IPS-18c (cell line): ENCODE results near the gene IL10RA.

Source experiments
- H3K4me3 ChIP-seq: 2 replicates; pipeline ENCODE4 v1.7.0; 2013; ENCODE audit warnings: low read depth, mild to moderate bottlenecking, low read length, moderate library complexity; ENCODE audit not compliant: insufficient read depth
- H3K9me3 ChIP-seq: one replicate; pipeline ENCODE4 v1.6.1; 2013; ENCODE audit warnings: mild to moderate bottlenecking, low read length, moderate library complexity; ENCODE audit not compliant: control insufficient read depth, insufficient read depth

IL10RA gene

DNA sequence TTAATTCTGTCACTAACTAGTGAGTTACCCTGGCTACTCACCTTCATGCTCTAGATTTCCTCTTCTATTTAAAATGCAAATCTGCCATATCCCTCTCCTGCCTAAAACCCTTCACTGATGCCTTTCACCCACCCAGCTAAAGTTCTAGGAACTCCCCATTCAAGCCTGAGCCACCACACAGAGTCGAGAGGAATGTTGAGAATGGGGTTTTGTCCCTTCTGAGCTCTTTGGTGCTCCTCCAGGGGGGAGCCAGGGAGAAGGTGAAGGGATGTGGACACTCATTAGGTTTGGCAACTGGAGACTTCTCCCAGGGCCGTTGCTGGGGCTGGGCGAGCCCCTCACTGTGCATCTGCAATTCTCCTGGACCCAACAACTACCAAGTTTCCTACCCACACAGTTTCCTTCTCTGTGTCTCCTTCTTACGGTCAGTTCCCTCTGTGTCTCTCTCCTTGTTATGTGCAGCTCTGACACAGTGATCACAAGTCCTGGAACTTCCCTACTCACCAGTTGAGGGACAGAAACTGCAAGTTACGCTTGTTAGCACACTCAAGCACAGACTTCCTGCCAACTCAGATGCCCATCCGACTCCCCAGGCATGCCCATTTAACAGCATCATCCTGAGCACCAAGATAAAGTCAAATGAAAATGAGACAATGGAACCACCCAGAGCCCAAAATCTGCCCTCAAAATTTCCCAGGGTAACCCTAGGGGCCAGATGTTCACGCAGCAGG is 6.5 kb upstream of the IL10RA start:
- no peak overlapping the region for H3K4me3 ChIP-seq
- H3K9me3 ChIP-seq = no peaks in the 10 kb centered on the region

DNA sequence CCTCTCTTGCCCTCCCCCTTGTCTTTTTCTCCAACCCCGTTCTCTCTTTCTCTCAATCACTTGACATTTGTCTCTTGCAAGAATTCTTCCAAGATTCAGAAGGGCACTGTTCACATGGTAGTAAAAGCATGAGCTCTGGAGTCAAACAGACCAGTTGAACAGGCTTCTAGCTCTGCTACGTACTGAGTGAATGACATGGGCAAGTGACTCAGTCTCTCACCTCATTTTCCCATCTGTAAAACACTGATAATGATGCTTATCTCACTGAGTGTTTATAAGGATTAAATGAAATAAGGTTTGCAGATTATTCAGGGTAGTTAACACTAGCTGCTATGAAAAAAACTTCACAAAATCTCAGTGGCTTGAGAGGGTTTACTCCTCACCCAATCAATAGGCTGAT is 5.9 kb upstream of the IL10RA start:
- no peaks in the 10 kb centered on the region for H3K9me3 ChIP-seq
- no peak overlapping the region for H3K4me3 ChIP-seq

DNA sequence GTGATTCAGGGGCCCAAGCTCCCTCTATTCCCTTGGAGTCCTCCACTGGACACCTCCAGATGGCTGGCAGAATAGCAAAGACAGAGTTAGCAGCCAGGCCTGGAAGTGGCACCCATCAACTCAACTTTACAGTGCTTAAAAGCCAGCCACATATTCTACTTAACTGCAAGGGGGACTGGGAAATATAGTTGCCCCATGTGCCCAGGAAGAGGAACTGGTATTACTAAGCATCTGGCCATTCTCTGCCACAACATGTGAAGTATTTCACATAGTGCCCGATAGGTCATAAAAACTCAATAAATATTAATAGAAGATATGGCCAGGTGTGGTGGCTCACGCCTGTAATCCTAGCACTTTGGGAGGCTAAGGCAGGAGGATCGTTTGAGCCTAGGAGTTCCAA is 5.5 kb upstream of the IL10RA start:
- H3K4me3 ChIP-seq = no peak overlapping the region
- no peaks in the 10 kb centered on the region for H3K9me3 ChIP-seq

DNA sequence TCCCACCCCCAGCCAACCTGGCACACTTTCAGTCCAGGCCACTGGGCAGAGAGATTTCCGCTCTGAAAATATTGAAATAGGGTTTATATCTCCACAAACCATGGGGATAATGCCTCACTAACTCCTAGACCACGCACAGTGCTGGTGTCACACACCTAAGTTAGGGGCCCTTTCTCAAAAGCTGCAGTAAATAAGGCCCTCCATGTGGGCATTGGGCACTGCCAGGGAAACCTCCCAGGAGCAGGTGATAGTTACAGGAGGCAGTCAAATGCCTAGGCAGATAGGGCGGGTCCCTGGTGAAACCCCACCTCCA is 3.1 kb upstream of the IL10RA start:
- H3K9me3 ChIP-seq = no peaks in the 10 kb centered on the region
- no peak overlapping the region for H3K4me3 ChIP-seq

DNA sequence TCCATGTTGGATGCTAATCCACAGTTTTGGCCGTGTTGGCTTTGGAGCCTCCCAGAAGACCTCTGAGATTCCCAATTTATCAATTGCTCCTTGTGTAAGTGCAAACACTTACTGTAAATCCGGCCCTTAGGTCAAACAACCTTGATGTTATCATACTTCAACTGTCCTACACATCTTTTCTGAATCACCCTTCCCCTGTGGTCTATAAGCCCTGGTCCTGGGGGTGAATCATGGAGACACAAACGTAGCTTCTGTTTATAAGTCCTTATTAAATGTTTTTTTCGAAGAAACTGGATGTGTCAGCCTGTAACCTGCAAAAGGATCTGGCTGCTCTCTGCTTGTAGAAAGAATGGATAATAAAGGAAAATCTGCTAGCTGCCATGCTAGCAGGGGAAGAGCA is 1.7 kb upstream of the IL10RA start:
- Histone ChIP-seq H3K4me3 (no peak overlapping the region), H3K9me3 (no peaks in the 10 kb centered on the region)

DNA sequence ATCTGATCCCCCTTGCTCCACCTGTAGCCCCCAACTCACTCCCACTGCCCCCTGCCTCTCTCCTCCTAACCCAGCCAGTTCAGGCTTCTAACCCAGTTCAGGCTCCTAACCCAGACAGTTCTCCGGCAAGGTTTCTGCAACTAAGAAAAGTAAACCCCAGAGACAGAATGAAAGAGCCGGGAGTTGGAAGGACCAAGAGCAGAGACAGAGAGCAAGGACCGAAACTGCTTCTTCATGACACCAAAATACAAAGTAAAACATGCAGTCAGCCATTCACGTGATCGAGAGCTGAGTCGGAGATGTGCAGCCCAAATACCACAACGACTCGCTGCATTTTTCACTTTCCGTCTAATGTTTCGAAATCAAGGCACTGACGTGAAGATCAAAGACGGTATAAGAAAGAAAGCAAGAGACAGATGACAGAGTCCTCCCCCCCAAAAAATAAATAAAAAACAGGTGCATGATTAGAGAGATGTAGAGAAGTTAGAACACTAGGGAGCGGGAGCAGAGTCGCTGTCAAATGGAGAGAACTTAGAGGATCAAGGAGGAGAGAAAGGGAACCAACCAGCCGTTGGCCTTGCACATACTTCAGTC is 884 bp downstream of the IL10RA start:
- Histone ChIP-seq H3K4me3 (no peak overlapping the region), H3K9me3 (no peaks in the 10 kb centered on the region)

DNA sequence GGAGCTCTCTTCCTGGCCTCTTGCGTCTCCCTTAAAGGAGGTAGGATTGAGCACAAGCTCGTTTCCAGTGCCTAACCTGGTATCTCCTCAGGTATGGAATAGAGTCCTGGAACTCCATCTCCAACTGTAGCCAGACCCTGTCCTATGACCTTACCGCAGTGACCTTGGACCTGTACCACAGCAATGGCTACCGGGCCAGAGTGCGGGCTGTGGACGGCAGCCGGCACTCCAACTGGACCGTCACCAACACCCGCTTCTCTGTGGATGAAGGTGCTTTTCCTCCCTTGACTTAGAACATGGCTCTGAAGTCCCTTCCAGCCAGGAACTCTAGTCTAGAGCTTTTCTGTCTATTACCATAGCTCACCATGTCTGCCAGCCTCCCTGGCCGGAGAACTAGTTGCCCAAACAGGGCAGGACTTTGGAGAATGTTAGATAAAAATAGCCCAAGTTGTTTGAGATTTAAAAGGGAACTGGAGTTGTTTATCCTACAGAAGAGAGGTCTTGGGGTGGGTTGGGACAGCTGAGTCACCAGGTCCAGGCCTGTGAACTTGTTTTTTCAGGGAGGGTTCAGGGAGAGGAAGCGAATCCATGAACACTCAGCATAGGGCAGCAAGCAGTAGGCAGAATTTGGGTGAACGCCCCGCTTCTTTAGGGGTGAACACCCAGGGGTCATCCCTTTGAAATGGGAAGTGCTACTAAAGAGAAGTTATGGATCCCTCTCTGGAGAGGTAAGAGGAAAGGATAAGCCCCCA is 3.3 kb downstream of the IL10RA start:
- Histone ChIP-seq H3K9me3 (no peaks in the 10 kb centered on the region), H3K4me3 (no peak overlapping the region)

DNA sequence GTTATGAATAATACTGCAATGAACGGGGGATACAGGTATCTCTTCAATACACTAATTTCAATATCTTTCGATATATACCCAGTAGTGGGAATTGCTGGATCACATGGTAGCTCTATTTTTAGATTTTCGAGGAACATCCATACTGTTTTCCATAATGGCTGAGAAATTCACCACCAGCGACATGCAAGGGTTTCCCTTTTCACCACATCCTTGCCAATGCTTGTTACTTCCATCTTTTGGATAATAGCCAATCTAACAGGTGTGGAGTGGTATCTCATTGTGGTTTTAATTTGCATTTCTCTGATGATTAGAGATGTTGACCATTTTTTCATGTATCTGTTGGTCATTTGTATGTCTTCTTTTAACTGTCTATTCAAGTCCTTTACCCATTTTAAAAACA is 5.9 kb downstream of the IL10RA start:
- H3K9me3 ChIP-seq = no peaks in the 10 kb centered on the region
- no peak overlapping the region for H3K4me3 ChIP-seq

DNA sequence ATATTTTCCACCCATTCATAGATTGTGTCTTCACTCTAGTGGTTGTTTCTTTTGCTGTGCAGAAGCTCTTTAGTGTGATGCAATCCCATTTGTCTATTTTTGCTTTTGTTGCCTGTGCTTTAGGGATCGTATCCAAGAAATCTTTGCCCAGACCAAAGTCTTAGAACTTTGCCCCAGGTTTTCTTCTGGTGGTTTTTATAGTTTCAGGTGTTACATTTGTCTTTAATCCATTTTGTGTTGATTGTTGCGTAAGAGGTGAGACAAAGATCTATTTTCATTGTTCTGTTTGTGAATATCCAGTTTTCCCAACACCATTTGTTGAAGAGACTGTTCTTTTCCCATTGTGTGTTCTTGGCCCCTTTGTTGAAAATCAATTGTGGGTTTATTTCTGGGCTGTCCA is 6.4 kb downstream of the IL10RA start:
- H3K4me3 ChIP-seq = no peak overlapping the region
- H3K9me3 ChIP-seq = no peaks in the 10 kb centered on the region

DNA sequence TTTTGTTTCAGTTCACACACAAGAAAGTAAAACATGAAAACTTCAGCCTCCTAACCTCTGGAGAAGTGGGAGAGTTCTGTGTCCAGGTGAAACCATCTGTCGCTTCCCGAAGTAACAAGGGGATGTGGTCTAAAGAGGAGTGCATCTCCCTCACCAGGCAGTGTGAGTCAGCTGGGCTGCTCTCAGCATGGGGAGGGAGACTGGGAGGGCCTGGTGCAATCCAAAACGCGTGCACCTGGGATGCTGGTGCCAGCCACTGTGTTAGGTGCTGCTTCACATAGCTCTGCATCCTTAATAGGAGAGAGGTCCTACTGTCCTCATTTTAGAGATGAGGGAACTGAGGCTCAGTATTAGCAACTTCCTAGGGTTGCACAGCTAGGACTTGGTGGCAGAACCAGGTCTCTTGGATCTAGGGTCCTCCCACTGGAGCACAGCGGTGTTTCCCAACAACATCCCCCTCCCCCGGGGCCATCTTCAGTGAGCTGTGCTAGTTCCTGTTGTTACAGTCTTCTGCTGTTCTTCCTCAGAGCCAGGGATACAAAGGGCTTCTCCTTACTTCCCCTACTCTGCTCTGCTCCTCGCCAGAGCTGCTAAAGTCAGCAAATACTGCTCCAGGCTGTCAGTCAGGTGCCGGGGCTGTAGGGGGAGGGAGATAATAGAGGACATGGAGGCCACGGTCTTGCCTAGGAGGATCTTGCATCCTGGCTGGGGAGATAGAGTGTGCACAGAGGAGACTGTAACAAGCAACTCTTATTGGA is 8.0 kb downstream of the IL10RA start:
- Histone ChIP-seq H3K4me3 (no peak overlapping the region), H3K9me3 (no peaks in the 10 kb centered on the region)

DNA sequence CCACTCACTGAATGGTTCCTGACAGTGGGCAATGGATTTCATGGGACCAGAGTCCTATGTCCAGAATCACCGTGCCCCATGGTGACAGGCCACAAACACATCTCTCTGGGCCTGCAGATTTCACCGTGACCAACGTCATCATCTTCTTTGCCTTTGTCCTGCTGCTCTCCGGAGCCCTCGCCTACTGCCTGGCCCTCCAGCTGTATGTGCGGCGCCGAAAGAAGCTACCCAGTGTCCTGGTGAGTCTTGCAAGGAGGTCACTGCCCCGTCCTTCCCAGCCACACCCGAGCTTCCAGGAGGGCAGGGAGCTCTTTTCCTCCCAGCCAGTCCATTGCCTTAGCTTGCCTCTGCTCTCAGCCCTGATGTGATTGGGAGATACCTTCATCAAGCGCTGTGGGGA is 9.3 kb downstream of the IL10RA start:
- Histone ChIP-seq H3K4me3 (no peak overlapping the region), H3K9me3 (no peaks in the 10 kb centered on the region)

DNA sequence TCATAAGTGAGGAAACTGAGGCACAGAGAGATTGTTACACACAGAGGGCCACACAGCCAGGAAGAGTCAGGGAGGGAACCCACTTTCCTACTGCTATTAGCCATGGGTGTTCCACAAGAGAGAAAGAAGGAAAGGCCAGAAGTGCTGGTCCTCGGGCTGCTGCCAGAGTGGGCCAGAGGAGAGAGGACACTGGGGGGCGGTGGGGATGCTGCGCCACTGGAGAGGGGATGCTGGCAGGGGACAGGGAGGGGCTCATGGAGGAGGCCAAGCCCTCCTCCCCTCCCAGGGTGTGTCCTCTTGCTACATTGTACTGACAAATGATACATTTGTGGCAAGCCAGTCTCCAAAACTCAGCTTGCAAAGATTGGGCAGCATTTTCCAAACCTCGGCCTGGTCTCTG is 9.9 kb downstream of the IL10RA start:
- Histone ChIP-seq H3K4me3 (no peak overlapping the region), H3K9me3 (no peaks in the 10 kb centered on the region)

DNA sequence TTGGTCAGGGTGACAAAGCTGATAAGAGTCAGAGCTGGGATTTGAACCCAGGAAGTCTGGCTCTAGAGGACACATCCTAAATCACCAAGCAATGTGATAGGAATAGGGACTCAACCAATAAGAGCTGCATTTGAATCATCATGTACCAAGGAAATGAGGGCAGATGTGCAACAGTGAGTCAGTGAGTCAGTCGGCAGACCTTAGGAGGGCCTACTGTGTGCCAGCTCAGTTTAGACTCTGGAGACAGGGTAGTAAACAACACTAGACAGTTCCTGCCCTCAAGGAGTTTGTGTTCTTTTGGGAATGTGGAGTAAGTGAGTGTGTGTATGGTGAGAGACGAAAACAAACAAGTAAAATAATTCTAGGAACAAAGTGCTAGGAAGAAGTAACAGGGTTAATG is 11.2 kb downstream of the IL10RA start:
- H3K9me3 ChIP-seq = no peaks in the 10 kb centered on the region
- H3K4me3 ChIP-seq = no peak overlapping the region

DNA sequence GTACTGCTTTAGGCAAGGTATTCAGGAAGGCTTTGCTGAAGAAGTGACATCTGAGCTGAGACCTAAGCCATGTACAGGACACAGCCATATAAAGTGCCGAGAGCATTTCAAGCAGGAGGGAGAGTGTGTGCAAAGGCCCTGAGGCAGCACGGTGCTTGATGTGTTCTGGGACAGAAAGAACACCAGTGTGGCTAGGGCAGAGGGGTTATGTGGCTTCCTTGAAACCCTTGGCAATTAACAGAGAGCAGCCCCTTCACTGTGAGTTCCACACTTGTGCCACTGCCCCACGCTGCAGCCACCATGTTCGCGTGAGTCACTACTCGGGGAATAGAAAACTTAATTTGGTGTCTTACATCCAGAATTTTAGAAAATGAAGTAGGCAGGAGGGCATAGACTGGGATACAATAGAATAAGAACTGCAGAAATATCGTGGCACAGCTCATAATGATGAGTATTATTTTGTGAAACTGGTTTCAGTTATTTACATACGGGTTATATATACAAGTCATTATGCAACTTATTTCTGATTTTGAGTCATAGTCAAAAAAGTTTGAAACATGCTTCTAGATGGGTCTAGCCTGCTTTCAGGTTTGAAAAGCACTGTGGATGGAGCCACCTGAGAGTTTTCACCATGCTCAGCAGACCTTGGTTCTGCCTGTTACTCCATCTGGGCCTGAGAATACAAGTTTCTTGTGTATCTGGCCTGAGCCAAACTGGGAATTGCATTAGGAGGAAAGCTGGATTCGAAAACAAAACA is 11.8 kb downstream of the IL10RA start:
- no peak overlapping the region for H3K4me3 ChIP-seq
- no peaks in the 10 kb centered on the region for H3K9me3 ChIP-seq

DNA sequence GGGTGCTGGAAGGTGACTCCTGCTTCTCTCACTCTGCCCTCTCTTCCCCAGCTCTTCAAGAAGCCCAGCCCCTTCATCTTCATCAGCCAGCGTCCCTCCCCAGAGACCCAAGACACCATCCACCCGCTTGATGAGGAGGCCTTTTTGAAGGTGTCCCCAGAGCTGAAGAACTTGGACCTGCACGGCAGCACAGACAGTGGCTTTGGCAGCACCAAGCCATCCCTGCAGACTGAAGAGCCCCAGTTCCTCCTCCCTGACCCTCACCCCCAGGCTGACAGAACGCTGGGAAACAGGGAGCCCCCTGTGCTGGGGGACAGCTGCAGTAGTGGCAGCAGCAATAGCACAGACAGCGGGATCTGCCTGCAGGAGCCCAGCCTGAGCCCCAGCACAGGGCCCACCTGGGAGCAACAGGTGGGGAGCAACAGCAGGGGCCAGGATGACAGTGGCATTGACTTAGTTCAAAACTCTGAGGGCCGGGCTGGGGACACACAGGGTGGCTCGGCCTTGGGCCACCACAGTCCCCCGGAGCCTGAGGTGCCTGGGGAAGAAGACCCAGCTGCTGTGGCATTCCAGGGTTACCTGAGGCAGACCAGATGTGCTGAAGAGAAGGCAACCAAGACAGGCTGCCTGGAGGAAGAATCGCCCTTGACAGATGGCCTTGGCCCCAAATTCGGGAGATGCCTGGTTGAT is 12.6 kb downstream of the IL10RA start:
- Histone ChIP-seq H3K9me3 (no peaks in the 10 kb centered on the region), H3K4me3 (no peak overlapping the region)

DNA sequence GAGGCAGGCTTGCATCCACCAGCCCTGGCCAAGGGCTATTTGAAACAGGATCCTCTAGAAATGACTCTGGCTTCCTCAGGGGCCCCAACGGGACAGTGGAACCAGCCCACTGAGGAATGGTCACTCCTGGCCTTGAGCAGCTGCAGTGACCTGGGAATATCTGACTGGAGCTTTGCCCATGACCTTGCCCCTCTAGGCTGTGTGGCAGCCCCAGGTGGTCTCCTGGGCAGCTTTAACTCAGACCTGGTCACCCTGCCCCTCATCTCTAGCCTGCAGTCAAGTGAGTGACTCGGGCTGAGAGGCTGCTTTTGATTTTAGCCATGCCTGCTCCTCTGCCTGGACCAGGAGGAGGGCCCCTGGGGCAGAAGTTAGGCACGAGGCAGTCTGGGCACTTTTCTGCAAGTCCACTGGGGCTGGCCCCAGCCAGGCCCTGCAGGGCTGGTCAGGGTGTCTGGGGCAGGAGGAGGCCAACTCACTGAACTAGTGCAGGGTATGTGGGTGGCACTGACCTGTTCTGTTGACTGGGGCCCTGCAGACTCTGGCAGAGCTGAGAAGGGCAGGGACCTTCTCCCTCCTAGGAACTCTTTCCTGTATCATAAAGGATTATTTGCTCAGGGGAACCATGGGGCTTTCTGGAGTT is 13.3 kb downstream of the IL10RA start:
- Histone ChIP-seq H3K9me3 (no peaks in the 10 kb centered on the region), H3K4me3 (no peak overlapping the region)
